DMS53 (cell line): ENCODE measurements around the gene FBP1.
"Not testable (repeated sequence)": the region's sequence is repeated elsewhere in the genome, so short reads cannot be mapped to it uniquely, and the experiment has no call there.

Source experiments
- DNase-seq: peaks from one replicate; lab custom pipeline; 2025; lab: John Stamatoyannopoulos, UW

The FBP1 gene

DNA sequence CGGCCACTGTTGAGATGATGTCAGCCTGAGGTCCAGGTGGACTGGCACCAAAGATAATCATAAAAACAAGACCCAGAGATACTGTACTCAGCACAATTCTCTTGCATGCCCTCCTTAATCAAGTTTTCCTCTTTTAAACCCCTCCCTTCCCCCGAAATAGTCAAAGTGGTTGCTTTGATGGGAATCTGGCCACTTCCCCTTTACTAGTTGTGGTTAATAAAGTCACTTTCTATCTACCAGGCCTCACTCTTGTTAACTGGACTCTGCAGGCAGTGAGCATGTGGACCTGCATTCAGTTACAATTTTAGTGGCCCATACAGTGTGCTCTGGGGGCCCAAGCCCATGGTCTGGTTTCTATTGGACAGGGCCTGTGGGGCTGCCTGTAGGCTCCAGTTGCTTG lies 63.2 kb downstream of the FBP1 start:
- DNase-seq = no peak

- no peak for DNase-seq
Observed at GRCh38 chr9:94568972-94569712, 70.2 kb downstream of the FBP1 start.

- no peak for DNase-seq
Observed at GRCh38 chr9:94568250-94568889, 70.9 kb downstream of the FBP1 start.

GRCh38 chr9:94567271-94567670 lies 72.0 kb downstream of the FBP1 start:
- DNase-seq = no peak

- no peak for DNase-seq
Observed at GRCh38 chr9:94566550-94566949, 72.8 kb downstream of the FBP1 start.

- DNase-seq = not testable (repeated sequence)
Observed at GRCh38 chr9:94564279-94564678, 75.0 kb downstream of the FBP1 start.

DNA sequence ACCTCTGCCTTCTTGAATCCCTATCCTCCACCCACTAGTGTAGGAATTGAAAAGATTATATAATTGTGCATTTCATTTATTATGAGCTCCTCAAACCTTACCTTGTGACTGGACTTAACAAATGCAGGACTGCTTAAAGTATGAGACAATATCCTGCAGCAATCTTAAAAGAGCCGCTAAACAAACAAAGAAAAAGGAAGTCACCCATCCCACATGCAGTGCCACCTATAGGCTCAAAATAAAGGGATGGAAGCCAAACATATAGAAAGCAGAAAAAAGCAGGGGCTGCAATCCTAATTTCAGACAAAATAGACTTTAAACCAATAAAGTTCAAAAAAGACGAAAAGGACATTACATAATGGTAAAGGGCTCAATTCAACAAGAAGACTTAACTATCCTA lies 75.8 kb downstream of the FBP1 start:
- DNase-seq = no peak

GRCh38 chr9:94560237-94560636 lies 79.1 kb downstream of the FBP1 start:
- DNase-seq = no peak

DNA sequence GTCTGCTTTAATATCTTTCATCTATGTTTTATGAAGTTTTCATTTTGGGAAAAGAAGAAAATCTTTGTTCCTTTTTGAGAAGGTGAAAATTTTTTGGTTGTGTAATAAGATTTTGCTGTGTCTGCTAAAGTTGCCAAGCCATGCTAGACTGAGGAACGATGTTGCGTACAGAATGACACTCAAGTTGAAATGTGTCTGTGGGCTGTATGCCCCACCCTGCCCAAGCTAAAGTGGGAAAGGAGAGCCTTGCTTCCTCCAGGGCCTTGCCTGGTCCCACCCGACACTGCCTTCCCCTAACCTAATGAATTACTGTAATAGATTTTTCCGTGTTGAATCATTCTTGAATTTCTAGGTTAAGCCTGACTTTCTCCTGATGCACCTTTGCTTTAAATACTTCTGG lies 81.9 kb downstream of the FBP1 start:
- no peak for DNase-seq

- DNase-seq = peak; percentile 93
Observed at GRCh38 chr9:94554439-94555331, 84.6 kb downstream of the FBP1 start, which contains the start of gene PCAT7. PCAT7 (plus strand) TSS chr9:94555083.

- no peak for DNase-seq
Observed at GRCh38 chr9:94554078-94554438, 85.3 kb downstream of the FBP1 start.
